Body of pancreas (tissue), 4 donors: ENCODE measurements around the gene ENTR1. TPM values are rescaled to one million over a fixed set of nuclear protein-coding genes. Genes with fewer than 3 reads are reported as not detected.

ENCODE experiments used
- ATAC-seq: fragments of 150-250 bp; one replicate; pipeline ENCODE4 v1.9.1; 2016
- DNase-seq, 4 donors: peaks; one replicate each; pipeline ENCODE4 v3.0.0-alpha.2; 2019
- H3K27ac ChIP-seq, 4 donors: fragments of 200-600 bp; sonication (generic); 1 replicate in 3 of 4; 2 replicates in 1 of 4; pipeline versions ENCODE4 v1.5.1 to v1.6.1; 2016 to 2019; ENCODE audit warnings: mild to moderate bottlenecking in 1 of 4, mixed read lengths in 1 of 4, moderate library complexity in 1 of 4
- H3K27me3 ChIP-seq, 2 donors: fragments of 200-600 bp; sonication (generic); one replicate each; pipeline ENCODE4 v1.6.0; 2016; ENCODE audit warnings: mild to moderate bottlenecking in 1 of 2
- H3K36me3 ChIP-seq, 2 donors: fragments of 200-600 bp; sonication (generic); replicated peaks in 1 of 2; 2 replicates each; pipeline ENCODE4 v1.5.1; 2016; ENCODE audit warnings: low read depth in 2 of 2; ENCODE audit not compliant: insufficient read depth in 1 of 2
- H3K4me1 ChIP-seq: fragments of 200-600 bp; sonication (generic); one replicate; pipeline ENCODE4 v1.6.0; 2016
- H3K4me3 ChIP-seq, 2 donors: fragments of 200-600 bp; sonication (generic); 1 replicate in 1 of 2; 2 replicates in 1 of 2; pipeline ENCODE4 v1.5.1; 2016 to 2019
- H3K9me3 ChIP-seq, 3 donors: fragments of 200-600 bp; sonication (generic); 1 replicate in 2 of 3; 2 replicates in 1 of 3; pipeline ENCODE4 v1.5.1; 2016
- POLR2A ChIP-seq, 3 donors: fragments of 450-650 bp; IDR thresholded peaks; one replicate each; pipeline ENCODE4 v1.6.1; 2016; ENCODE audit warnings: antibody characterized with exemption in 3 of 3, mild to moderate bottlenecking in 2 of 3
- WGBS, 2 donors: methylation state at CpG; one replicate each; pipeline ENCODE4 v1.1.5; 2017; 5-methylcytosine and 5-hydroxymethylcytosine counted together
- intact Hi-C: fragments of 100-400 bp; cut with DNase I; formaldehyde crosslinking; loops from one replicate; pipeline ENCODE4 v1.15.1; 2023
- total RNA-seq, 2 donors: library from RNA; depleted of rRNA; stranded (reverse); fragments of >200 nt; gene quantifications; one replicate each; pipeline ENCODE4 v1.1.0, GENCODE V29; 2016
- TF ChIP-seq, protein P1 (sequence below), 7 experiments: fragments of 450-650 bp in 4 of 7; fragments of 200-600 bp in 3 of 7; sonication (generic) in 3 of 7; IDR thresholded peaks; one replicate each; pipeline ENCODE4 v1.5.1; 2016 to 2019; ENCODE audit warnings: antibody characterized with exemption in 7 of 7

Gene ENTR1
- total RNA-seq, 2 donors from 2014 or later, result 20.2 to 71.5 TPM

DNA sequence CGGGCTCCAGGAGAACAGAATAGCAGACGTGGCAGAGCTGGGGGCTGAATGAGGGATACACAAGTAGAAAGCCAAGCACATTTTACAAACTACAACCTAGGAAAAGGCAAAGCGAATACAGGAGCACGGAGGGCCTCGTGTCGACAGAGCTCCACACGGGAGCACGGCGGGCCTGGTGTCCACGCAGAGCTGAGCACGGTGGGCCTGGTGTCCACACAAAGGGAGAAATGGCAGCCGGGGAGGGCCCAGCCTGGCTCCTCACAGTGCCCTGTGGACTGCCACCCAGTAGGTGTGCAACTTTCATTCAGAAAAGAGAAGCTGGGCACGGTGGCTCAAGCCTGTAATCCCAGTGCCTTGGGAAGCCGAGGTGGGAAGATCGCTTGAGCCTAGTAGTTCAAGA, 32.7 kb upstream of the ENTR1 start:
- Histone ChIP-seq H3K9me3 (no peaks in the 10 kb centered on the region), H3K4me1 (peaks cover 12% of the 10 kb centered on the region), H3K27ac (no peak overlapping the region), H3K27me3 (no peaks in the 10 kb centered on the region), H3K36me3 (peaks cover 7 to 42% of the 10 kb centered on the region in 2 donors), H3K4me3 (no peak overlapping the region)
- ATAC-seq, result no peak
- no peak for TF ChIP-seq POLR2A (IDR thresholded peaks at IDR 0.05)
- TF ChIP-seq, protein P1, sequence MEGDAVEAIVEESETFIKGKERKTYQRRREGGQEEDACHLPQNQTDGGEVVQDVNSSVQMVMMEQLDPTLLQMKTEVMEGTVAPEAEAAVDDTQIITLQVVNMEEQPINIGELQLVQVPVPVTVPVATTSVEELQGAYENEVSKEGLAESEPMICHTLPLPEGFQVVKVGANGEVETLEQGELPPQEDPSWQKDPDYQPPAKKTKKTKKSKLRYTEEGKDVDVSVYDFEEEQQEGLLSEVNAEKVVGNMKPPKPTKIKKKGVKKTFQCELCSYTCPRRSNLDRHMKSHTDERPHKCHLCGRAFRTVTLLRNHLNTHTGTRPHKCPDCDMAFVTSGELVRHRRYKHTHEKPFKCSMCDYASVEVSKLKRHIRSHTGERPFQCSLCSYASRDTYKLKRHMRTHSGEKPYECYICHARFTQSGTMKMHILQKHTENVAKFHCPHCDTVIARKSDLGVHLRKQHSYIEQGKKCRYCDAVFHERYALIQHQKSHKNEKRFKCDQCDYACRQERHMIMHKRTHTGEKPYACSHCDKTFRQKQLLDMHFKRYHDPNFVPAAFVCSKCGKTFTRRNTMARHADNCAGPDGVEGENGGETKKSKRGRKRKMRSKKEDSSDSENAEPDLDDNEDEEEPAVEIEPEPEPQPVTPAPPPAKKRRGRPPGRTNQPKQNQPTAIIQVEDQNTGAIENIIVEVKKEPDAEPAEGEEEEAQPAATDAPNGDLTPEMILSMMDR (IDR thresholded peaks at IDR 0.05), result no peak
- intact Hi-C loops, result no loop called here
- WGBS, 2 donors, result 90 to 93% methylated on average over 13 to 15 of the region's 15 CpGs
- DNase-seq, result no peak

- H3K9me3 ChIP-seq, result no peaks in the 10 kb centered on the region
- no peak overlapping the region for H3K27ac ChIP-seq
- H3K36me3 ChIP-seq, result peaks cover 6 to 35% of the 10 kb centered on the region in 2 donors
- peaks cover 21% of the 10 kb centered on the region for H3K4me1 ChIP-seq
- WGBS, 2 donors, result 79 to 89% methylated on average over 4 to 5 of the region's 5 CpGs
- ATAC-seq, result no peak
- H3K4me3 ChIP-seq, result no peak overlapping the region
- TF ChIP-seq, protein P1 (IDR thresholded peaks at IDR 0.05), result no peak
- no peaks in the 10 kb centered on the region for H3K27me3 ChIP-seq
- intact Hi-C loops, result no loop called here
- no peak for DNase-seq
Measured at GRCh38 chr9:136442265-136442664, 31.9 kb upstream of the ENTR1 start.

DNA sequence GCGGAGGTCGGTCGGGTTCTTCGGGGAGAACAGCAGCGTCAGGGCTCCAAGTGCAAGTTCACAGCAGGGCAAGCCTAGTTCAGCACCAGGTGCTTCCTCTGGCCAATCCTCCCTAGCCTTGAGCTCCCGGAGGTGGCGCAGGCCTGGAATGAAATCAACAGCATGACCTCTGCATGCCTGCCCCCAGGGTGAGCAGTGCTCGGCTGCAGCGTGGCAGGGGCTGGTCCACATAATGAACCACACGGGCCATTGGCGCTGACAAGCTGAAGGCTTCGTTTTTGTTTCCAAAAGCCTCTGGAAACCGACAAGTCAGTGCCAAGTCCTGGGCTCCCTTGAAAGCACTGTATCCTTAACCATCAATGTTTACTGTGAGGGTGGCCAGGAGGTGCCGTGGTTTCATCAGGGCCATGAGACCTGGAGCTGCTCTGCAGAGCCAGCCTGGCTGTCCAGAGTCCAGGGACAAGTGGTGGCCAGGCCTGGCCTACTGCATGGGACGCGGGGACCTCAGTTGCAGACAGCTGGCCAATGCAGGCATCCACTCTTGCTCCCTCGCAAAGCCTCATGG, 31.3 kb upstream of the ENTR1 start:
- H3K4me3 ChIP-seq, result no peak overlapping the region
- H3K36me3 ChIP-seq, result peaks cover 1 to 30% of the 10 kb centered on the region in 2 donors
- H3K27me3 ChIP-seq, result no peaks in the 10 kb centered on the region
- 71 to 88% methylated on average over 8 to 17 of the region's 17 CpGs for WGBS, 2 donors
- TF ChIP-seq POLR2A (IDR thresholded peaks at IDR 0.05), result no peak
- TF ChIP-seq, protein P1 (IDR thresholded peaks at IDR 0.05), result no peak
- intact Hi-C loops, result no loop called here
- ATAC-seq (no peak), DNase-seq (no peak)
- H3K27ac ChIP-seq, result no peak overlapping the region
- H3K4me1 ChIP-seq, result peaks cover 26% of the 10 kb centered on the region
- H3K9me3 ChIP-seq, result no peaks in the 10 kb centered on the region

GRCh38 chr9:136441191-136441680, 30.8 kb upstream of the ENTR1 start:
- Histone ChIP-seq H3K36me3 (peaks cover 0 to 27% of the 10 kb centered on the region in 2 donors), H3K27me3 (no peaks in the 10 kb centered on the region), H3K4me1 (peaks cover 31% of the 10 kb centered on the region), H3K4me3 (no peak overlapping the region), H3K9me3 (no peaks in the 10 kb centered on the region), H3K27ac (no peak overlapping the region)
- TF ChIP-seq, protein P1 (IDR thresholded peaks at IDR 0.05), result no peak
- no peak for TF ChIP-seq POLR2A (IDR thresholded peaks at IDR 0.05)
- intact Hi-C loops, result no loop called here
- no peak for DNase-seq
- 92 to 96% methylated on average over 7 to 15 of the region's 15 CpGs for WGBS, 2 donors
- no peak for ATAC-seq
